Measurements from ENCODE around the gene ADGRL2. TPM values are rescaled to one million over a fixed set of nuclear protein-coding genes. Genes with fewer than 3 reads are reported as not detected.
"Not testable (repeated sequence)": the region's sequence is repeated elsewhere in the genome, so short reads cannot be mapped to it uniquely, and the experiment has no call there.

The ADGRL2 gene
- total RNA-seq, 1 donor from 2014 or later, result 104 TPM

DNA sequence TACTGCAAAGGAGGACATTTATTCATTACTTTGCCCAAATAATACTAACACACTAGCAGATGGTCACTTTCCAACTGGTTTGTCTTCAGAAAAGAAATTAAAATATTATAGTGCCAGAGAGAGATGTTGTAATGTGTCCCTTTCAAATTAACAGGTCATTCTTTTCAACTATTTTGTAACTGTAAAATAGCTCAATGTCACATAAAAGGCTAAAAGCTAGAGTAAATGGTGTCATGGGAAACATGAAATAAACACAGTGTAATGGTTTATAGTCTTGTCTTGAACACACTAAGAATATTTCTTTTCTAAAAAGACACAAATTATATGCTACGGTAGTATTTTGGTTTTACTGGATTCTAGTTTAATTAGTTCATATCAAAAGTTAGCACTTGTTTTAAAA lies 77.8 kb downstream of the ADGRL2 start:
- TF ChIP-seq, protein P1, sequence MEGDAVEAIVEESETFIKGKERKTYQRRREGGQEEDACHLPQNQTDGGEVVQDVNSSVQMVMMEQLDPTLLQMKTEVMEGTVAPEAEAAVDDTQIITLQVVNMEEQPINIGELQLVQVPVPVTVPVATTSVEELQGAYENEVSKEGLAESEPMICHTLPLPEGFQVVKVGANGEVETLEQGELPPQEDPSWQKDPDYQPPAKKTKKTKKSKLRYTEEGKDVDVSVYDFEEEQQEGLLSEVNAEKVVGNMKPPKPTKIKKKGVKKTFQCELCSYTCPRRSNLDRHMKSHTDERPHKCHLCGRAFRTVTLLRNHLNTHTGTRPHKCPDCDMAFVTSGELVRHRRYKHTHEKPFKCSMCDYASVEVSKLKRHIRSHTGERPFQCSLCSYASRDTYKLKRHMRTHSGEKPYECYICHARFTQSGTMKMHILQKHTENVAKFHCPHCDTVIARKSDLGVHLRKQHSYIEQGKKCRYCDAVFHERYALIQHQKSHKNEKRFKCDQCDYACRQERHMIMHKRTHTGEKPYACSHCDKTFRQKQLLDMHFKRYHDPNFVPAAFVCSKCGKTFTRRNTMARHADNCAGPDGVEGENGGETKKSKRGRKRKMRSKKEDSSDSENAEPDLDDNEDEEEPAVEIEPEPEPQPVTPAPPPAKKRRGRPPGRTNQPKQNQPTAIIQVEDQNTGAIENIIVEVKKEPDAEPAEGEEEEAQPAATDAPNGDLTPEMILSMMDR (IDR thresholded peaks at IDR 0.05), result no peak
- H3K4me3 ChIP-seq, result no peak overlapping the region
- intact Hi-C loops (cut with DNase I), result no loop called here
- ATAC-seq (no peak), DNase-seq (no peak)
- no peaks in the 10 kb centered on the region for H3K9me3 ChIP-seq
- H3K4me1 ChIP-seq, result peaks cover 20% of the 10 kb centered on the region
- H3K27ac ChIP-seq, result no peak overlapping the region
- H3K27me3 ChIP-seq, result no peaks in the 10 kb centered on the region
- H3K36me3 ChIP-seq, result no peaks in the 10 kb centered on the region

DNA sequence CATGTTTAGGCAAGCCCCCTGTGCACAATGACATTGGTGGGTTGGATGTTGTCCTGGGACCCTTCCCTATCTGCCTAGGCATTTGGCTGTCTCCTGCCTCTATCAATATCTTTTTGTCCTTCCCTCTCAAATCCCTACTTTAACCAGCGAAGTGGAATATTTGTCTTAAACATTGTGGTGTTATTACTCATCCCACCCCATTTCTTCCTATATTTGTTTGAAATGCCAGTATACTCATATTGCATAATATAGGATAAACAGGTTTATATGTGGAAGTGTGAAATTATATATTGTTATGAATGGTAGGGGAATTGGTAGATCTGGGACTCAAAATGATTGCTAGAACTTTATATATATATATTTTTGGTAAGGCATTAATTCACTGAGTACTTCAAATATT lies 80.0 kb downstream of the ADGRL2 start:
- intact Hi-C loops (cut with DNase I), result no loop called here
- no peak for DNase-seq
- no peaks in the 10 kb centered on the region for H3K27me3 ChIP-seq
- H3K9me3 ChIP-seq, result no peaks in the 10 kb centered on the region
- H3K4me3 ChIP-seq, result no peak overlapping the region
- TF ChIP-seq, protein P1 (IDR thresholded peaks at IDR 0.05), result no peak
- no peak overlapping the region for H3K27ac ChIP-seq
- no peaks in the 10 kb centered on the region for H3K36me3 ChIP-seq
- peaks cover 20% of the 10 kb centered on the region for H3K4me1 ChIP-seq
- ATAC-seq, result no peak

DNA sequence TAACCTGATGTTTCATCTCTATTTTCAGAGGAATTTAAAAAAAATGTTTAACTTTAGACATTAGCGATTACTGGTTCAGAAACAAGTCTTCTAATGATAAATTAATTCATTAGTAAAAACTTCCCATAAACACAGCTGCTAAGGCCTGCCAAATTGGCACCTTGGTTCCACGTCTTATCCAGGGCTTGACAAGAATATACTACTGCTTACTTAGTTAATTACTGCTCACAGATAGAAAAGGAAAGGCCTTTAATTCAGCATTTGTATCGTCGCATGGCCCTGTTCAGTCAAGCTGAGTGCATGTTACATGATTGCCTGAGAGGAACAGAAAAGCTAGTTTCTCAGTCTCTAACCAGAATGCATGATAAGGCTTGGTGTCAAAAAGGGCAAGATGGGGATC lies 84.6 kb downstream of the ADGRL2 start:
- H3K9me3 ChIP-seq, result no peaks in the 10 kb centered on the region
- no peak overlapping the region for H3K4me3 ChIP-seq
- H3K27ac ChIP-seq, result no peak overlapping the region
- intact Hi-C loops (cut with DNase I), result no loop called here
- H3K36me3 ChIP-seq, result no peaks in the 10 kb centered on the region
- DNase-seq (no peak), ATAC-seq (no peak)
- H3K4me1 ChIP-seq, result peaks cover 6% of the 10 kb centered on the region
- TF ChIP-seq, protein P1 (IDR thresholded peaks at IDR 0.05), result no peak
- no peaks in the 10 kb centered on the region for H3K27me3 ChIP-seq

DNA sequence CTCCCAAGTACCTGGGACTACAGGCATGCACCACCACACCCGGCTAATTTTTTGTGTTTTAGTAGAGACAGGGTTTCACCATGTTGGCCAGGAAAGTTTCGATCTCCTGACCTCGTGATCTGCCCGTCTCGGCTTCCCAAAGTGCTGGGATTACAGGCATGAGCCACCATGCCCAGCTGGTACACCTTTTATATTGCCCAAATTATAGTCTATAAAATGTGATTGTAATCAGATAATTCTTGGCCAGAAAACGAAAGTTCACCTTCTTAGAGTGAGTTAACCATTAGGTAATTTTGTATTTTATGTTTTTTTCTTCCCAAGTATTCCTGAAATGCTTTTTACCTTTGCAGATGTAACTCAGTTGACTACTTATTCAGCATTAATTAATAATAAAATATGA lies 85.6 kb downstream of the ADGRL2 start:
- H3K36me3 ChIP-seq; H3K9me3 ChIP-seq; H3K27me3 ChIP-seq; ATAC-seq; intact Hi-C loops (cut with DNase I); H3K27ac ChIP-seq; H3K4me3 ChIP-seq; H3K4me1 ChIP-seq; DNase-seq: not testable (repeated sequence)

DNA sequence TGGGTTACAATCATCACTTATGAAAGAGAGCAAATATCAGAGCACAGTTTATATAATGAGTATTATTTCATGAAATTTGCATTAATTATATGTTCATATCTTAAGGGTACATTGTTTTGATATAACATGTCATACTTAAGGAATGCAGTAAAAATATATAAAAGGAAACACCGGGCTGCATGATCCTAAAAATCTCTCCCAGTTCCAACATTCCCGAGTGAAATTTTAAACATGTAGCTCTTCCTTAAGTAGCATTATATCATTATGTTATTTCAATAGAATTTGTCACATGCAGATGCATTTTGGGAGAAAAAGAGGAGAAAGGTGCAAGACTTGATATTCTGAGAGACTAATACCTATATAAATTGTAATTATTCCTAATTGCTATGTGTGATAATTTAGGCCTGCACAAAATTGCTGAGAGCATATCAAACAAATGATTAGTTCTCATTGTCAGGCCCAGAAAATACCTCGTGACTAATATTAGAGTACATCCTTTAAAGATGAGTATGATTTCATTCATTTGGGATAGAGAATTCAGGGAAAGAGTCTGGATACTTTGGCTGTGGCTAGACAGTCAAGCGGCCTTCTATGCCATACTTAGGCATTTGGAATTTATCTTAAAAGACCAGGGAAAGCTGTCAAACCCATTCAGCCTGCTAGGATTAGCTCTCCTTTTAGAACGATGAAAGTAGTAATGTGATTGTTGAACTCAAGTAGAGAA lies 86.8 kb downstream of the ADGRL2 start:
- intact Hi-C loops (cut with DNase I), result no loop called here
- no peaks in the 10 kb centered on the region for H3K36me3 ChIP-seq
- no peaks in the 10 kb centered on the region for H3K4me1 ChIP-seq
- H3K27ac ChIP-seq, result no peak overlapping the region
- H3K4me3 ChIP-seq, result no peak overlapping the region
- no peaks in the 10 kb centered on the region for H3K27me3 ChIP-seq
- no peaks in the 10 kb centered on the region for H3K9me3 ChIP-seq
- DNase-seq (no peak), ATAC-seq (no peak)
- TF ChIP-seq, protein P1 (IDR thresholded peaks at IDR 0.05), result no peak

DNA sequence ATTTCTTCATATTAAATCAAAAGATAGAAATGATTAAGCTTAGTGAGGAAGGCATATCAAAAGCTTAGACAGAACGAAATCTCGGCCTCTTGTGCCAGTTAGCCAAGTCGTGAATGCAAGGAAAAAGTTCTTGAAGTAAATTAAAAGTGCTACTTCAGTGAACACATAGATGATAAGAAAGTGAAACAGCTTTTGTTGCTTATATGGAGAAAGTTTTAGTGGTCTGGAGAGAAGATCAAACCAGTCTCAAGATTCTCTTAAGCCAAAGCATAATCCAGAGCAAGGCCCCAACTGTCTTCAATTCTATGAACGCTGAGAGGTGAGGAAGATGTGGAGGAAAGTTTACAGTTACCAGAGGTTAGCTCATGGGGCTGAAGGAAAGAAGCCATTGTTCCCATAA lies 88.4 kb downstream of the ADGRL2 start:
- H3K27me3 ChIP-seq, result no peaks in the 10 kb centered on the region
- H3K9me3 ChIP-seq, result no peaks in the 10 kb centered on the region
- no peaks in the 10 kb centered on the region for H3K4me1 ChIP-seq
- H3K4me3 ChIP-seq, result no peak overlapping the region
- ATAC-seq (no peak), DNase-seq (no peak)
- intact Hi-C loops (cut with DNase I), result no loop called here
- no peaks in the 10 kb centered on the region for H3K36me3 ChIP-seq
- TF ChIP-seq, protein P1 (IDR thresholded peaks at IDR 0.05), result no peak
- H3K27ac ChIP-seq, result no peak overlapping the region
